Lower leg skin (tissue), 3 donors: ENCODE measurements around the gene ZNF830.

ENCODE experiments used
- POLR2A ChIP-seq, 2 donors: fragments of 450-650 bp; IDR thresholded peaks; one replicate each; pipeline ENCODE4 v1.6.1; 2016 to 2017; ENCODE audit warnings: antibody characterized with exemption in 2 of 2, mild to moderate bottlenecking in 1 of 2, moderate library complexity in 1 of 2
- TF ChIP-seq, protein P1 (sequence below), 3 donors: fragments of 450-650 bp; IDR thresholded peaks; one replicate each; pipeline ENCODE4 v1.5.1; 2016; ENCODE audit warnings: antibody characterized with exemption in 3 of 3, mild to moderate bottlenecking in 3 of 3, moderate library complexity in 2 of 3

DNA sequence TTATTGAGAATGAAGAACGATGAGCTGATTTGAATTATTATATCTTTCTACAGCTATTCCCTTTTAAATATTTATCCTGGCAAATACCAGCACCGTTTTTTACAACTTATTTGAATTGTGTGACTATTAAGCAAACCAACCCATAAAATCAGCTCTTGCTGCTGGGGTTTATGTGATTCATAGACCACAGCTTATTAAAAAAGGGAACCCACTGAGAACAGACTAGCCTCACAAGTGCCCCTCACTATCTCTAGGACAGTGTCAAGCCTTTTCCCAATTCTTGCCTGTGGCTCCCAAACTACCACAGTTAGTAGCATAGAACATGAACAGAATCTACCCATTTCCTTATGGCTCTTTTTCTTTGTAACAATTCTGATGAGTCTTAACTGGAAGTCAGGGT, 12.8 kb downstream of the ZNF830 start:
- TF ChIP-seq, protein P1, sequence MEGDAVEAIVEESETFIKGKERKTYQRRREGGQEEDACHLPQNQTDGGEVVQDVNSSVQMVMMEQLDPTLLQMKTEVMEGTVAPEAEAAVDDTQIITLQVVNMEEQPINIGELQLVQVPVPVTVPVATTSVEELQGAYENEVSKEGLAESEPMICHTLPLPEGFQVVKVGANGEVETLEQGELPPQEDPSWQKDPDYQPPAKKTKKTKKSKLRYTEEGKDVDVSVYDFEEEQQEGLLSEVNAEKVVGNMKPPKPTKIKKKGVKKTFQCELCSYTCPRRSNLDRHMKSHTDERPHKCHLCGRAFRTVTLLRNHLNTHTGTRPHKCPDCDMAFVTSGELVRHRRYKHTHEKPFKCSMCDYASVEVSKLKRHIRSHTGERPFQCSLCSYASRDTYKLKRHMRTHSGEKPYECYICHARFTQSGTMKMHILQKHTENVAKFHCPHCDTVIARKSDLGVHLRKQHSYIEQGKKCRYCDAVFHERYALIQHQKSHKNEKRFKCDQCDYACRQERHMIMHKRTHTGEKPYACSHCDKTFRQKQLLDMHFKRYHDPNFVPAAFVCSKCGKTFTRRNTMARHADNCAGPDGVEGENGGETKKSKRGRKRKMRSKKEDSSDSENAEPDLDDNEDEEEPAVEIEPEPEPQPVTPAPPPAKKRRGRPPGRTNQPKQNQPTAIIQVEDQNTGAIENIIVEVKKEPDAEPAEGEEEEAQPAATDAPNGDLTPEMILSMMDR (IDR thresholded peaks at IDR 0.05) = no peak
- no peak for TF ChIP-seq POLR2A (IDR thresholded peaks at IDR 0.05)
